Measurements from ENCODE around the gene GPR39. TPM values are rescaled to one million over a fixed set of nuclear protein-coding genes. Genes with fewer than 3 reads are reported as not detected.

Gene GPR39
- total RNA-seq, 4 donors from 2014 or later = 0.52 to 53.2 (median 6.8) TPM; not detected in 1

GRCh38 chr2:132597831-132598230, 181.2 kb downstream of the GPR39 start:
- TF ChIP-seq POLR2A (IDR thresholded peaks at IDR 0.05) (no peak), CTCF (IDR thresholded peaks at IDR 0.05) (no peak)
- no peaks in the 10 kb centered on the region for H3K9me3 ChIP-seq
- no peak overlapping the region for H3K4me3 ChIP-seq
- H3K36me3 ChIP-seq = no peaks in the 10 kb centered on the region
- H3K27ac ChIP-seq = no peak overlapping the region
- intact Hi-C loops (cut with DNase I; ENCODE audit: low total_unique reads) = no loop called here
- H3K27me3 ChIP-seq = no peaks in the 10 kb centered on the region
- DNase-seq = no peak
- H3K4me1 ChIP-seq = no peaks in the 10 kb centered on the region

DNA sequence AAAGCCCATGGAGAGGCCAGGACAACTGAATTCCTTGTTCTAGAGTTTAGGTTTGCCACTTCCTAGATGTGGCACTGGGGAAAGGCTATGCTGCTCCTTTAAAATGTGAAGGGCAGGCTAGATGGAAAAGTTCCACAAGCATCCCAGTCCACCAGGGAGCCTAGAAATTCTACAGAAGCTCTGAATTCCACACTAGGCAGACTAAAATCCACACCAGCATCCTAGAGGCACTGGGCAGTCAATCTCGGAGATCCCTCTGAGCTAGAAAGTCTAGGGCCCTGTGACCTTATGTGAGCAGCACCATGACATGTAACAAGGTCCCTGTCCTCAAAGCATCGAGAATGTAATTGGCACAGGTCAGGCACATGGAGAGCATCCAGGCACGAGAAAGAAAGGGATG, 181.9 kb downstream of the GPR39 start:
- Histone ChIP-seq H3K4me3 (no peak overlapping the region), H3K27ac (no peak overlapping the region), H3K36me3 (no peaks in the 10 kb centered on the region), H3K9me3 (no peaks in the 10 kb centered on the region), H3K4me1 (no peaks in the 10 kb centered on the region), H3K27me3 (no peaks in the 10 kb centered on the region)
- TF ChIP-seq POLR2A (IDR thresholded peaks at IDR 0.05) = no peak
- TF ChIP-seq CTCF (IDR thresholded peaks at IDR 0.05) = no peak
- intact Hi-C loops (cut with DNase I; ENCODE audit: low total_unique reads) = no loop called here
- no peak for DNase-seq

DNA sequence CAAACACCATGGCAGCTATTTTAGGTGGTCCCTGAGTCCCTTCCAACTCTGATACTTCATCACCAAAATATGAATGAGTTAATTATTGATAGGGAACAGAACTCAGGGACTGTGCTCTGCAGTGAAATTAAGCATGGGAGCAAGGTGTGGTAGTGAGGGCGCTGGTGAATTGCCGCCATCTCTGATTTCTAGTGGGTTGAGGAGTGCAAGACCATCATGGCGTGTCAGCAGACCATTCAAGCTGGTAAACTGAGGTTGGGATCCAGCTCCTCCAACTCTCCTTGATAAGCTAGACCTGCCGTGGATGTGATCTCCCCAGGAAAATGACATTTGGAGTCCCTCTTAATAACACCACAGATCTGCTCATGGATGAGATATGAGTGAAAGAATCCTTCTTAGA, 183.0 kb downstream of the GPR39 start:
- no peak for TF ChIP-seq POLR2A (IDR thresholded peaks at IDR 0.05)
- TF ChIP-seq CTCF (IDR thresholded peaks at IDR 0.05) = no peak
- H3K9me3 ChIP-seq = no peaks in the 10 kb centered on the region
- no peak overlapping the region for H3K27ac ChIP-seq
- H3K36me3 ChIP-seq = no peaks in the 10 kb centered on the region
- no peaks in the 10 kb centered on the region for H3K27me3 ChIP-seq
- no peaks in the 10 kb centered on the region for H3K4me1 ChIP-seq
- no peak for DNase-seq
- intact Hi-C loops (cut with DNase I; ENCODE audit: low total_unique reads) = no loop called here
- H3K4me3 ChIP-seq = no peak overlapping the region

- Histone ChIP-seq H3K9me3 (no peaks in the 10 kb centered on the region), H3K27me3 (no peaks in the 10 kb centered on the region), H3K36me3 (no peaks in the 10 kb centered on the region), H3K4me1 (no peaks in the 10 kb centered on the region), H3K4me3 (no peak overlapping the region), H3K27ac (no peak overlapping the region)
- intact Hi-C loops (cut with DNase I; ENCODE audit: low total_unique reads) = no loop called here
- no peak for DNase-seq
- TF ChIP-seq POLR2A (IDR thresholded peaks at IDR 0.05) (no peak), CTCF (IDR thresholded peaks at IDR 0.05) (no peak)
Observed at GRCh38 chr2:132604561-132604960, 188.0 kb downstream of the GPR39 start.

GRCh38 chr2:132605236-132606180, 188.9 kb downstream of the GPR39 start:
- Histone ChIP-seq H3K4me1 (no peaks in the 10 kb centered on the region), H3K36me3 (no peaks in the 10 kb centered on the region), H3K27ac (no peak overlapping the region), H3K27me3 (no peaks in the 10 kb centered on the region), H3K9me3 (no peaks in the 10 kb centered on the region), H3K4me3 (no peak overlapping the region)
- TF ChIP-seq POLR2A (IDR thresholded peaks at IDR 0.05) (no peak), CTCF (IDR thresholded peaks at IDR 0.05) (no peak)
- intact Hi-C loops (cut with DNase I; ENCODE audit: low total_unique reads) = no loop called here
- no peak for DNase-seq

All from uterus (tissue), 4 donors.